Neural progenitor cell (in vitro differentiated cells): ENCODE measurements around the gene TMSB4X.

ENCODE experiments used
- CTCF ChIP-seq: fragments of 200-600 bp; sonication (generic); IDR thresholded peaks from 2 replicates; pipeline ENCODE4 v1.5.1; 2017; ENCODE audit warnings: antibody characterized with exemption, mild to moderate bottlenecking
- EZH2 ChIP-seq: fragments of 200-600 bp; sonication (generic); IDR thresholded peaks from 2 replicates; pipeline ENCODE4 v1.6.1; 2017; ENCODE audit warnings: antibody characterized with exemption, mild to moderate bottlenecking, moderate library complexity
- EZH2phosphoT487 ChIP-seq: fragments of 200-600 bp; sonication (generic); IDR thresholded peaks from 2 replicates; pipeline ENCODE4 v1.6.1; 2017; ENCODE audit warnings: antibody characterized with exemption

GRCh38 chrX:12996934-12997435 is 22.1 kb downstream of the TMSB4X start:
- TF ChIP-seq CTCF (no peak), EZH2 (no peak), EZH2phosphoT487 (no peak)
